HCT116 (cell line): Measurements from ENCODE around the gene LRRC14B. TPM values are rescaled to one million over a fixed set of nuclear protein-coding genes. Genes with fewer than 3 reads are reported as not detected.

Experiments used
- ATAC-seq: fragments of 200-7000 bp; cut with Tn5 transposase; 2 replicates; pipeline ENCODE4 v1.9.1; 2020; ENCODE audit warnings: mild to moderate bottlenecking, moderate library complexity
- BruUV-seq: library from RNA; stranded (reverse); fragments of 400-500 nt; replicated peaks from 2 replicates; lab custom pipeline; 2021; lab: Mats Ljungman, UMichigan
- CTCF ChIA-PET: fragments of 300-600 bp; sonication (Branson Sonifier 250); formaldehyde crosslinking; loops from one replicate; lab custom pipeline; 2021; ENCODE audit warnings: antibody characterized with exemption; lab: Charles Lee
- POLR2A ChIA-PET: fragments of 300-600, 350-600 bp; sonication (Branson Sonifier 250); formaldehyde crosslinking; loops from one replicate; lab custom pipeline; 2021; ENCODE audit warnings: antibody characterized with exemption; lab: Charles Lee
- RAD21 ChIA-PET, 2 experiments: fragments of 300-600 bp; sonication (Branson Sonifier 250); formaldehyde crosslinking; loops; one replicate each; lab custom pipeline; 2023; ENCODE audit warnings: low total read pairs in 2 of 2; ENCODE audit not compliant: uncharacterized antibody in 2 of 2, unreplicated experiment in 2 of 2, low non-redundant PET in 1 of 2; lab: Charles Lee
- DNase-seq: peaks from one replicate; pipeline ENCODE4 v3.0.0-alpha.2; 2010; ENCODE audit warnings: low read depth, low spot score
- H2AFZ ChIP-seq: fragments of 200-600 bp; shearing (Covaris generic), sonication (generic); 2 replicates; pipeline ENCODE4 v1.6.1; 2017; ENCODE audit warnings: low read depth, mixed run types, mixed read lengths, antibody characterized with exemption, low read length; ENCODE audit not compliant: poor library complexity, severe bottlenecking
- H3K27ac ChIP-seq: 2 replicates; pipeline ENCODE4 v1.5.1; 2012; ENCODE audit warnings: low read depth, low read length
- H3K27me3 ChIP-seq: fragments of 200-600 bp; sonication (generic); 2 replicates; pipeline ENCODE4 v1.6.1; 2016; ENCODE audit warnings: mixed run types, low read length, mixed read lengths; ENCODE audit not compliant: insufficient read depth
- H3K36me3 ChIP-seq, 2 experiments: fragments of 200-500 bp in 1 of 2; fragments of 200-600 bp in 1 of 2; sonication (Bioruptor generic) in 1 of 2; sonication (generic) in 1 of 2; 2 replicates each; pipeline versions ENCODE4 v1.5.1 to v1.6.1; 2014 to 2016; ENCODE audit warnings: low read length in 2 of 2, inconsistent platforms in 1 of 2, mixed read lengths in 1 of 2, mixed run types in 1 of 2; ENCODE audit not compliant: insufficient read depth in 2 of 2, control insufficient read depth in 1 of 2
- H3K4me1 ChIP-seq, 2 experiments: fragments of 200-600 bp in 1 of 2; sonication (generic) in 1 of 2; 2 replicates each; pipeline versions ENCODE4 v1.5.1 to v1.6.1; 2012 to 2017; ENCODE audit warnings: low read length in 2 of 2, inconsistent platforms in 1 of 2, mild to moderate bottlenecking in 1 of 2, mixed read lengths in 1 of 2, mixed run types in 1 of 2, moderate library complexity in 1 of 2; ENCODE audit not compliant: insufficient read depth in 2 of 2, control insufficient read depth in 1 of 2
- H3K4me2 ChIP-seq: fragments of 200-600 bp; sonication (generic); 2 replicates; pipeline ENCODE4 v1.6.1; 2017; ENCODE audit warnings: mixed run types, low read length, mixed read lengths
- H3K4me3 ChIP-seq, 2 experiments: fragments of 200-600 bp in 1 of 2; sonication (generic) in 1 of 2; replicated peaks in 1 of 2; 2 replicates each; pipeline ENCODE4 v1.5.1; 2011 to 2016; ENCODE audit warnings: low read length in 2 of 2, control low read depth in 1 of 2, low read depth in 1 of 2, mild to moderate bottlenecking in 1 of 2, mixed read lengths in 1 of 2, mixed run types in 1 of 2
- H3K79me2 ChIP-seq: fragments of 200-600 bp; sonication (generic); 2 replicates; pipeline ENCODE4 v1.6.1; 2017; ENCODE audit warnings: mild to moderate bottlenecking, mixed run types, low read length, moderate library complexity, mixed read lengths; ENCODE audit not compliant: insufficient read depth
- H3K9ac ChIP-seq: fragments of 200-600 bp; sonication (generic); 2 replicates; pipeline ENCODE4 v1.6.1; 2016; ENCODE audit warnings: low read length, mixed read lengths
- H3K9me2 ChIP-seq: fragments of 200-600 bp; sonication (generic), shearing (Covaris generic); 2 replicates; pipeline ENCODE4 v1.6.1; 2017; ENCODE audit warnings: mixed run types, mild to moderate bottlenecking, moderate library complexity; ENCODE audit not compliant: insufficient read depth
- H3K9me3 ChIP-seq, 2 experiments: fragments of 200-500 bp in 1 of 2; fragments of 200-600 bp in 1 of 2; sonication (Bioruptor generic) in 1 of 2; sonication (generic) in 1 of 2; 2 replicates each; pipeline ENCODE4 v1.6.1; 2014 to 2017; ENCODE audit warnings: low read length in 2 of 2, mixed read lengths in 2 of 2, inconsistent platforms in 1 of 2, low read depth in 1 of 2, mild to moderate bottlenecking in 1 of 2, mixed run types in 1 of 2, moderate library complexity in 1 of 2; ENCODE audit not compliant: control insufficient read depth in 1 of 2, insufficient read depth in 1 of 2
- H4K20me1 ChIP-seq: fragments of 200-600 bp; sonication (generic), shearing (Covaris generic); 2 replicates; pipeline ENCODE4 v1.6.1; 2017; ENCODE audit warnings: mixed run types, mild to moderate bottlenecking, moderate library complexity; ENCODE audit not compliant: insufficient read depth
- ATF3 ChIP-seq: IDR thresholded peaks from 2 replicates; pipeline ENCODE4 v1.6.1; 2012
- CBX3 ChIP-seq: IDR thresholded peaks from 2 replicates; pipeline ENCODE4 v1.6.1; 2012; ENCODE audit warnings: low read depth
- CEBPB ChIP-seq: IDR thresholded peaks from 2 replicates; pipeline ENCODE4 v1.6.1; 2012; ENCODE audit warnings: low read depth
- ELF1 ChIP-seq: IDR thresholded peaks from 2 replicates; pipeline ENCODE4 v1.6.1; 2012; ENCODE audit warnings: low read depth, borderline replicate concordance
- EZH2 ChIP-seq: fragments of 200-600 bp; sonication (generic); IDR thresholded peaks from 2 replicates; pipeline ENCODE4 v1.6.1; 2017; ENCODE audit warnings: antibody characterized with exemption, mixed run types
- EZH2phosphoT487 ChIP-seq: fragments of 200-600 bp; IDR thresholded peaks from 2 replicates; pipeline ENCODE4 v1.6.1; 2018; ENCODE audit warnings: antibody characterized with exemption, borderline replicate concordance
- FOSL1 ChIP-seq: IDR thresholded peaks from 2 replicates; pipeline ENCODE4 v1.6.1; 2012; ENCODE audit warnings: low read depth
- SIN3A ChIP-seq: IDR thresholded peaks from 2 replicates; pipeline ENCODE4 v1.6.1; 2012; ENCODE audit warnings: low read depth
- SP1 ChIP-seq: IDR thresholded peaks from 2 replicates; pipeline ENCODE4 v1.6.1; 2012; ENCODE audit warnings: low read depth
- TCF7L2 ChIP-seq: IDR thresholded peaks from 2 replicates; pipeline ENCODE4 v1.7.0; 2011; ENCODE audit warnings: borderline replicate concordance, inconsistent platforms; ENCODE audit not compliant: insufficient read depth, insufficient read length; ENCODE audit errors: extremely low read depth
- YY1 ChIP-seq: IDR thresholded peaks from 2 replicates; pipeline ENCODE4 v1.6.1; 2011; ENCODE audit warnings: low read length, low read depth, moderate library complexity, mild to moderate bottlenecking; ENCODE audit not compliant: insufficient replicate concordance; ENCODE audit errors: extremely low read depth
- ZNF274 ChIP-seq: fragments of 200-500 bp; sonication (Bioruptor generic); IDR thresholded peaks from 2 replicates; pipeline ENCODE4 v1.6.1; 2014; ENCODE audit warnings: mild to moderate bottlenecking, low read depth, low read length, inconsistent platforms
- intact Hi-C: fragments of 100-400 bp; cut with micrococcal nuclease; formaldehyde crosslinking; loops from 2 replicates; pipeline ENCODE4 v1.10.0; 2022
- total RNA-seq: library from RNA; stranded (reverse); gene quantifications from one replicate; pipeline ENCODE4 v1.2.1, GENCODE V29; 2021; ENCODE audit not compliant: unreplicated experiment
- TF ChIP-seq, protein P1 (sequence below): IDR thresholded peaks from 2 replicates; pipeline ENCODE4 v1.6.1; 2012; ENCODE audit warnings: low read depth
- TF ChIP-seq, protein P2 (sequence below), 3 experiments: fragments of 200-600 bp in 1 of 3; sonication (generic) in 1 of 3; IDR thresholded peaks in 2 of 3; conservative IDR thresholded peaks in 1 of 3; 2 replicates each; pipeline ENCODE4 v1.5.1; 2012 to 2017; ENCODE audit warnings: low read depth in 2 of 3, low read length in 2 of 3, antibody characterized with exemption in 1 of 3, borderline replicate concordance in 1 of 3, control low read depth in 1 of 3, mild to moderate bottlenecking in 1 of 3, mixed read lengths in 1 of 3, mixed run types in 1 of 3, moderate library complexity in 1 of 3; ENCODE audit not compliant: insufficient read depth in 1 of 3

LRRC14B gene
- total RNA-seq, 1 experiment from 2014 or later, result not detected

DNA sequence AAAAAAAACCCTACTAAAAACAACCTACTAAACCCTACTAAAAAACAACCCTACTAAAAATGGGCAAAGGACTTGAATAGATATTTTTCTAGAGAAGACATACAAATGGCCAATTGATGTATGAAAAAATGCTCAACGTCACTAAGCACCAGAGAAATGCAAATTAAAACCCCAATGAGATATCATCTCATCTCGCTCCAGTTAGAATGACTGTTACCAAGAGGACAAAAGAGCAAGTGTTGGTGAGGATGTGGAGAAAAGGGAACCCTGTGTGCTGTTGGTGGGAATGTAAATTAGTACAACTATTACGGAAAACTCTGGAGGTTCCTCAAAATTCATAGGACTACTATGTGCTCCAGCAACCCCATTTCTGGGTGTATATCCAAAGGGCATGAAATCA, 37.6 kb downstream of the LRRC14B start:
- BruUV-seq, result no TSS peak
- H3K4me2 ChIP-seq, result no peak overlapping the region
- no peak overlapping the region for H2AFZ ChIP-seq
- no peak for DNase-seq
- H3K36me3 ChIP-seq, result peaks cover 35 to 40% of the 10 kb centered on the region in 2 experiments
- ATAC-seq, result no peak
- no peak overlapping the region for H3K9ac ChIP-seq
- H3K27ac ChIP-seq, result no peak overlapping the region
- POLR2A ChIA-PET, result no interaction called here
- H3K4me1 ChIP-seq, result no peaks in the 10 kb centered on the region
- RAD21 ChIA-PET, result no interaction called here
- intact Hi-C loops, result no loop called here
- no peaks in the 10 kb centered on the region for H3K9me2 ChIP-seq
- no peaks in the 10 kb centered on the region for H3K9me3 ChIP-seq
- H3K27me3 ChIP-seq, result no peaks in the 10 kb centered on the region
- CTCF ChIA-PET, result no interaction called here
- H4K20me1 ChIP-seq, result no peaks in the 10 kb centered on the region
- H3K79me2 ChIP-seq, result peaks cover 11% of the 10 kb centered on the region
- TF ChIP-seq, protein P1, sequence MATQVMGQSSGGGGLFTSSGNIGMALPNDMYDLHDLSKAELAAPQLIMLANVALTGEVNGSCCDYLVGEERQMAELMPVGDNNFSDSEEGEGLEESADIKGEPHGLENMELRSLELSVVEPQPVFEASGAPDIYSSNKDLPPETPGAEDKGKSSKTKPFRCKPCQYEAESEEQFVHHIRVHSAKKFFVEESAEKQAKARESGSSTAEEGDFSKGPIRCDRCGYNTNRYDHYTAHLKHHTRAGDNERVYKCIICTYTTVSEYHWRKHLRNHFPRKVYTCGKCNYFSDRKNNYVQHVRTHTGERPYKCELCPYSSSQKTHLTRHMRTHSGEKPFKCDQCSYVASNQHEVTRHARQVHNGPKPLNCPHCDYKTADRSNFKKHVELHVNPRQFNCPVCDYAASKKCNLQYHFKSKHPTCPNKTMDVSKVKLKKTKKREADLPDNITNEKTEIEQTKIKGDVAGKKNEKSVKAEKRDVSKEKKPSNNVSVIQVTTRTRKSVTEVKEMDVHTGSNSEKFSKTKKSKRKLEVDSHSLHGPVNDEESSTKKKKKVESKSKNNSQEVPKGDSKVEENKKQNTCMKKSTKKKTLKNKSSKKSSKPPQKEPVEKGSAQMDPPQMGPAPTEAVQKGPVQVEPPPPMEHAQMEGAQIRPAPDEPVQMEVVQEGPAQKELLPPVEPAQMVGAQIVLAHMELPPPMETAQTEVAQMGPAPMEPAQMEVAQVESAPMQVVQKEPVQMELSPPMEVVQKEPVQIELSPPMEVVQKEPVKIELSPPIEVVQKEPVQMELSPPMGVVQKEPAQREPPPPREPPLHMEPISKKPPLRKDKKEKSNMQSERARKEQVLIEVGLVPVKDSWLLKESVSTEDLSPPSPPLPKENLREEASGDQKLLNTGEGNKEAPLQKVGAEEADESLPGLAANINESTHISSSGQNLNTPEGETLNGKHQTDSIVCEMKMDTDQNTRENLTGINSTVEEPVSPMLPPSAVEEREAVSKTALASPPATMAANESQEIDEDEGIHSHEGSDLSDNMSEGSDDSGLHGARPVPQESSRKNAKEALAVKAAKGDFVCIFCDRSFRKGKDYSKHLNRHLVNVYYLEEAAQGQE, result no peak
- TF ChIP-seq YY1, result no peak
- TF ChIP-seq ZNF274, result no peak
- TF ChIP-seq ELF1, result no peak
- TF ChIP-seq EZH2phosphoT487, result no peak
- TF ChIP-seq SP1, result no peak
- TF ChIP-seq FOSL1, result no peak
- TF ChIP-seq ATF3, result no peak
- TF ChIP-seq CBX3, result no peak
- TF ChIP-seq, protein P2, sequence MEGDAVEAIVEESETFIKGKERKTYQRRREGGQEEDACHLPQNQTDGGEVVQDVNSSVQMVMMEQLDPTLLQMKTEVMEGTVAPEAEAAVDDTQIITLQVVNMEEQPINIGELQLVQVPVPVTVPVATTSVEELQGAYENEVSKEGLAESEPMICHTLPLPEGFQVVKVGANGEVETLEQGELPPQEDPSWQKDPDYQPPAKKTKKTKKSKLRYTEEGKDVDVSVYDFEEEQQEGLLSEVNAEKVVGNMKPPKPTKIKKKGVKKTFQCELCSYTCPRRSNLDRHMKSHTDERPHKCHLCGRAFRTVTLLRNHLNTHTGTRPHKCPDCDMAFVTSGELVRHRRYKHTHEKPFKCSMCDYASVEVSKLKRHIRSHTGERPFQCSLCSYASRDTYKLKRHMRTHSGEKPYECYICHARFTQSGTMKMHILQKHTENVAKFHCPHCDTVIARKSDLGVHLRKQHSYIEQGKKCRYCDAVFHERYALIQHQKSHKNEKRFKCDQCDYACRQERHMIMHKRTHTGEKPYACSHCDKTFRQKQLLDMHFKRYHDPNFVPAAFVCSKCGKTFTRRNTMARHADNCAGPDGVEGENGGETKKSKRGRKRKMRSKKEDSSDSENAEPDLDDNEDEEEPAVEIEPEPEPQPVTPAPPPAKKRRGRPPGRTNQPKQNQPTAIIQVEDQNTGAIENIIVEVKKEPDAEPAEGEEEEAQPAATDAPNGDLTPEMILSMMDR (IDR thresholded peaks at IDR 0.05 in 2 of 3, conservative IDR thresholded peaks at IDR 0.05 in 1 of 3; ENCODE audit: borderline replicate concordance in 1 of 3, insufficient read depth in 1 of 3, low read depth in 2 of 3, low read length in 2 of 3), result no peak
- no peak for TF ChIP-seq SIN3A
- TF ChIP-seq TCF7L2, result no peak
- no peak for TF ChIP-seq EZH2
- no peak for TF ChIP-seq CEBPB
- no peak overlapping the region for H3K4me3 ChIP-seq
